Stimulated activated naive CD8-positive, alpha-beta T cell treated with anti-CD3 and anti-CD28 coated beads, Interleukin-15, amount 100 ng/mL, for 72 hours (primary cell): ENCODE measurements around the gene DENND5B.
"Not testable (repeated sequence)": the region's sequence is repeated elsewhere in the genome, so short reads cannot be mapped to it uniquely, and the experiment has no call there.

ENCODE experiments used
- ATAC-seq: fragments of 150-1000 bp; cut with Tn5 transposase; 2 replicates; pipeline ENCODE4 v1.10.0; 2021; ENCODE audit warnings: mild to moderate bottlenecking, moderate library complexity
- DNase-seq, 2 donors: peaks; one replicate each; pipeline ENCODE4 v3.0.0; 2021 to 2022
- H3K27ac Mint-ChIP-seq, 2 donors: one replicate each; pipeline ENCODE4 v1.8.0; 2022; ENCODE audit warnings: mild to moderate bottlenecking in 2 of 2, mixed read lengths in 2 of 2, moderate library complexity in 2 of 2
- H3K27me3 Mint-ChIP-seq: one replicate; pipeline ENCODE4 v1.8.0; 2022; ENCODE audit warnings: mixed read lengths
- H3K4me1 Mint-ChIP-seq: one replicate; pipeline ENCODE4 v1.8.0; 2022; ENCODE audit warnings: mild to moderate bottlenecking, mixed read lengths
- H3K4me3 Mint-ChIP-seq, 2 donors: one replicate each; pipeline ENCODE4 v1.8.0; 2022; ENCODE audit warnings: mild to moderate bottlenecking in 2 of 2, mixed read lengths in 2 of 2, moderate library complexity in 1 of 2
- H3K9me3 Mint-ChIP-seq, 2 donors: one replicate each; pipeline ENCODE4 v1.8.0; 2022; ENCODE audit warnings: mixed read lengths in 2 of 2

Gene DENND5B

GRCh38 chr12:31590642-31591379 is at the start of gene DENND5B:
TSS of gene DENND5B (minus strand) at chr12:31591136. CDS start at chr12:31590832, 304 bp downstream.
- DNase-seq (peak; percentile 20 to 39), ATAC-seq (peak; percentile 56)
- Mint-ChIP-seq H3K4me3 (peak within 1 kb of the TSS; percentile 80 to 87), H3K27ac (peak within 1 kb of the TSS in 1 of 2 donors; percentile 88), H3K9me3 (no peaks in the 10 kb centered on the region), H3K27me3 (peaks cover 66% of the 10 kb centered on the region), H3K4me1 (peaks cover 14% of the 10 kb centered on the region)

GRCh38 chr12:31634620-31635019 is 43.7 kb upstream of the DENND5B start:
- no peaks in the 10 kb centered on the region for H3K9me3 Mint-ChIP-seq
- H3K4me3 Mint-ChIP-seq = no peak overlapping the region
- DNase-seq (no peak), ATAC-seq (no peak)
- H3K27ac Mint-ChIP-seq = no peak overlapping the region
- H3K27me3 Mint-ChIP-seq = no peaks in the 10 kb centered on the region
- peaks cover 10% of the 10 kb centered on the region for H3K4me1 Mint-ChIP-seq

- peaks cover 10% of the 10 kb centered on the region for H3K4me1 Mint-ChIP-seq
- H3K9me3 Mint-ChIP-seq = no peaks in the 10 kb centered on the region
- no peak overlapping the region for H3K4me3 Mint-ChIP-seq
- no peak overlapping the region for H3K27ac Mint-ChIP-seq
- DNase-seq = no peak
- no peaks in the 10 kb centered on the region for H3K27me3 Mint-ChIP-seq
- no peak for ATAC-seq
Observed at GRCh38 chr12:31633464-31633863, 42.5 kb upstream of the DENND5B start.

GRCh38 chr12:31631809-31632208 is 40.9 kb upstream of the DENND5B start:
- Mint-ChIP-seq H3K27me3 (no peaks in the 10 kb centered on the region), H3K27ac (no peak overlapping the region), H3K4me3 (no peak overlapping the region), H3K4me1 (peaks cover 8% of the 10 kb centered on the region), H3K9me3 (no peaks in the 10 kb centered on the region)
- DNase-seq (no peak), ATAC-seq (no peak)

GRCh38 chr12:31631023-31631724 is 40.2 kb upstream of the DENND5B start:
- H3K27me3 Mint-ChIP-seq = no peaks in the 10 kb centered on the region
- DNase-seq (no peak), ATAC-seq (no peak)
- peaks cover 2% of the 10 kb centered on the region for H3K4me1 Mint-ChIP-seq
- H3K9me3 Mint-ChIP-seq = no peaks in the 10 kb centered on the region
- H3K4me3 Mint-ChIP-seq = no peak overlapping the region
- no peak overlapping the region for H3K27ac Mint-ChIP-seq

GRCh38 chr12:31629756-31630732 is 39.1 kb upstream of the DENND5B start:
- ATAC-seq = no peak
- no peak overlapping the region for H3K27ac Mint-ChIP-seq
- no peaks in the 10 kb centered on the region for H3K27me3 Mint-ChIP-seq
- H3K4me1 Mint-ChIP-seq = no peaks in the 10 kb centered on the region
- no peak for DNase-seq
- no peak overlapping the region for H3K4me3 Mint-ChIP-seq
- H3K9me3 Mint-ChIP-seq = no peaks in the 10 kb centered on the region

GRCh38 chr12:31627456-31628054 is 36.6 kb upstream of the DENND5B start:
- no peak for DNase-seq
- ATAC-seq = no peak
- Mint-ChIP-seq H3K4me3 (no peak overlapping the region), H3K27ac (no peak overlapping the region), H3K4me1 (no peaks in the 10 kb centered on the region), H3K9me3 (no peaks in the 10 kb centered on the region), H3K27me3 (no peaks in the 10 kb centered on the region)

- Mint-ChIP-seq H3K4me3 (no peak overlapping the region), H3K27me3 (no peaks in the 10 kb centered on the region), H3K27ac (no peak overlapping the region), H3K9me3 (no peaks in the 10 kb centered on the region), H3K4me1 (no peaks in the 10 kb centered on the region)
- ATAC-seq (no peak), DNase-seq (no peak)
Observed at GRCh38 chr12:31626270-31626995, 35.5 kb upstream of the DENND5B start.

GRCh38 chr12:31622038-31622437 is 31.1 kb upstream of the DENND5B start:
- H3K9me3 Mint-ChIP-seq = no peaks in the 10 kb centered on the region
- no peak overlapping the region for H3K4me3 Mint-ChIP-seq
- no peak for ATAC-seq
- no peak for DNase-seq
- no peak overlapping the region for H3K27ac Mint-ChIP-seq
- H3K27me3 Mint-ChIP-seq = no peaks in the 10 kb centered on the region
- H3K4me1 Mint-ChIP-seq = no peaks in the 10 kb centered on the region

- no peak for ATAC-seq
- Mint-ChIP-seq H3K4me1 (no peaks in the 10 kb centered on the region), H3K27me3 (no peaks in the 10 kb centered on the region), H3K9me3 (no peaks in the 10 kb centered on the region), H3K27ac (no peak overlapping the region), H3K4me3 (no peak overlapping the region)
- DNase-seq = no peak
Observed at GRCh38 chr12:31620311-31620710, 29.4 kb upstream of the DENND5B start.

- Mint-ChIP-seq H3K27me3 (no peaks in the 10 kb centered on the region), H3K27ac (peak overlapping the region in 1 of 2 donors; percentile 25), H3K9me3 (no peaks in the 10 kb centered on the region), H3K4me1 (no peaks in the 10 kb centered on the region), H3K4me3 (no peak overlapping the region)
- ATAC-seq (no peak), DNase-seq (no peak)
Observed at GRCh38 chr12:31618228-31619025, 27.5 kb upstream of the DENND5B start.

- Mint-ChIP-seq H3K9me3 (peaks cover 5 to 6% of the 10 kb centered on the region in 2 donors), H3K4me1 (no peaks in the 10 kb centered on the region), H3K4me3 (no peak overlapping the region), H3K27me3 (no peaks in the 10 kb centered on the region), H3K27ac (no peak overlapping the region)
- no peak for DNase-seq
- ATAC-seq = no peak
Observed at GRCh38 chr12:31612819-31613218, 21.9 kb upstream of the DENND5B start.

- not testable (repeated sequence) for ATAC-seq, H3K27me3 Mint-ChIP-seq, H3K4me3 Mint-ChIP-seq, H3K27ac Mint-ChIP-seq, DNase-seq, H3K4me1 Mint-ChIP-seq
- H3K9me3 Mint-ChIP-seq = peaks cover 12 to 13% of the 10 kb centered on the region in 2 donors
Observed at GRCh38 chr12:31608299-31608698, 17.4 kb upstream of the DENND5B start.

- Mint-ChIP-seq H3K9me3 (peaks cover 12 to 13% of the 10 kb centered on the region in 2 donors), H3K27ac (no peak overlapping the region), H3K4me1 (no peaks in the 10 kb centered on the region), H3K27me3 (peaks cover 8% of the 10 kb centered on the region), H3K4me3 (no peak overlapping the region)
- no peak for DNase-seq
- ATAC-seq = no peak
Observed at GRCh38 chr12:31605531-31605930, 14.6 kb upstream of the DENND5B start.
